HG02763 (cell line): ENCODE measurements around the gene INTS14.

Experiments used
- ATAC-seq: cut with Tn5 transposase; IDR thresholded peaks from one replicate; pipeline ENCODE4 v1.9.1; 2021; ENCODE audit warnings: mild to moderate bottlenecking, moderate library complexity; ENCODE audit not compliant: unreplicated experiment

The INTS14 gene

GRCh38 chr15:65610871-65611718 lies at the start of gene INTS14:
Gene INTS14 (minus strand): TSS chr15:65611131. CDS start chr15:65607380, 3,751 bp downstream.
- ATAC-seq, result peak; percentile 96

GRCh38 chr15:65659502-65660052 lies 48.6 kb upstream of the INTS14 start:
- ATAC-seq, result no peak

DNA sequence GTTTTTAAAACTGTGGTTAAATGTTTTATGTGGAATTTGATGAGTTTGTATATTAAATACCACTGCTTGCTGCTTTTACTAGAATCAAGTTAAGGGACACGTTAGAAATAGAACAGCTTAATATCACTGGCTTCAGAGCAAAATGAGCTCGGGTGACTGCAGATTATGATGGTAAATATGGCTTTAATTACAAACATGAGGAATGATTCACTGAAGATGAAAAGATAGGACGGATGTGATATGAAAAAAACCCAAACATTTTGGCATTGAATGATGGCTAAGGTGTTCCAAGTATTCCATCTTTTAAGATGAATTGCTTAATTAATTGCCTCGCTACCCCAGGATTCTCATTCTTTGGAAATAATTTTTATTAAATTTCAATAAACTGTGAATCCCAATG lies 44.5 kb upstream of the INTS14 start:
- no peak for ATAC-seq

GRCh38 chr15:65655026-65655425 lies 44.1 kb upstream of the INTS14 start:
- no peak for ATAC-seq

DNA sequence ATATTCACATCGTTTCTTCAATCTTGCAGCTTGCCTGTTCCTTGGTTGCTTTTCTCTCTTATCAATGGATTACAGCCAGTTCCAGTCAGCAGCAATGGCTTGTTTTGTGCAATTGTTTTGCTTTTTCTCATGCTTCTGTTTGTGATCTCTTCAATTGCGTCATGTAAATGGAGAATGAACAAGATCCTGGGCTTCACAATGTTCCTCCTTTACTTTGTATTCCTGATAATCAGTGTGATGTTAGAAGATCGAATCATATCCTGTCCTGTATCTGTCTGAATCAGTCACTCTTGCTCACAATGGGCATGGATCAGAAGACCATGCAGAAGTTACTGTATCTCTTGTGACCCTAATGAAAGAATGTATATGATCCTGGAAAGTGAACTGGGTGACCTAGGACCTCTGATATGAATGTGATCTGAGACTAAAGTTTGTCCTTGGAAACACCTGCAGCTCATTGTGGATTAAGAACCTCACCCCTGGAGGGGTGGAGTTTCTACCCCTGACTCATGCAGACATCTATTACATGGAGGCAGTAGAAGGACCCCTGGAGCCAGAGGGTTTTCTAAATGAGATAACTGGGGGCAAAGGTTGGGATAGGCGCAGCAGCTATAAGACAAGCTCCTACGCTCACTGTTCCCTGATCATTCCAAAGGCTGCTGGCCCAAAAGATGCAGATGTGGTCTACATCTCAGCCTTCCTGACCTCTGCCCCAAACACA lies 43.0 kb upstream of the INTS14 start:
- no peak for ATAC-seq

- ATAC-seq, result no peak
Measured at GRCh38 chr15:65653341-65653740, 42.4 kb upstream of the INTS14 start.

GRCh38 chr15:65651831-65652749 lies 41.2 kb upstream of the INTS14 start:
- ATAC-seq, result no peak

DNA sequence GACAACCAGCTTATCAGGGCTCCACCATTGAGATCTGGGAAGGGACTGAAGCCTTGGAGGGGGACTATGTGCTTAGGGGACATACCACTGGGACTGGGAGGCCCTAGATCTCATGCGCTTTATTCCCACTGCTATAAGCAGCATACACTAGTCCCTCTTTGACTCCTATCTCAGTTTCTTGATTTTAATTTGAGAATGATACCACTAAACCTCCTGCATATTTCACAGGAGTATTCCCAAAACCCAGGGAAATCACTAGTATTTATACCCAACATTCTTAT lies 40.1 kb upstream of the INTS14 start:
- no peak for ATAC-seq

DNA sequence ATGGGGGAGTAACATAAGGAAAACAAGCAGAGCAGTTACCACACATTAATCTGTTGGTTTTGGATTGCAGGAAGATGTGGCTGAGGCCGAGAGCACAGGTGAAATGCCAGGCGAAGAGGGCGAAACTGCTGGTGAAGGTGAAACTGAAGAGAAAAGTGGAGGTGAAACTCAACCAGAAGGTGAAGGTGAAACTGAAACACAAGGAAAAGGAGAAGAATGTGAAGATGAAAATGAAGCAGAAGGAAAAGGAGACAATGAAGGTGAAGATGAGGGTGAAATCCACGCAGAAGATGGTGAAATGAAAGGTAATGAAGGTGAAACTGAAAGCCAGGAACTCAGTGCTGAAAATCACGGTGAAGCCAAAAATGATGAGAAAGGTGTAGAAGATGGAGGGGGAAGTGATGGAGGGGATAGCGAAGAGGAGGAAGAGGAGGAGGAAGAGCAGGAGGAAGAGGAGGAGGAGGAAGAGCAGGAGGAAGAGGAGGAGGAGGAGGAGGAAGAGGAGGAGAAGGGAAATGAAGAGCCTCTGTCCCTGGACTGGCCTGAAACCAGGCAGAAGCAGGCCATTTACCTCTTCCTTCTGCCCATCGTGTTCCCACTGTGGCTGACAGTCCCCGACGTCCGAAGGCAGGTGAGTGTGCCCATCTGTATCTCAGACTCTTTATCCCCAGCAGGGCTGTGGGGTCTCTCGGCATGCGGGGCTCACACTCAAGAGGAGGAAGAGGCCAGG lies 39.5 kb upstream of the INTS14 start:
- ATAC-seq, result no peak

DNA sequence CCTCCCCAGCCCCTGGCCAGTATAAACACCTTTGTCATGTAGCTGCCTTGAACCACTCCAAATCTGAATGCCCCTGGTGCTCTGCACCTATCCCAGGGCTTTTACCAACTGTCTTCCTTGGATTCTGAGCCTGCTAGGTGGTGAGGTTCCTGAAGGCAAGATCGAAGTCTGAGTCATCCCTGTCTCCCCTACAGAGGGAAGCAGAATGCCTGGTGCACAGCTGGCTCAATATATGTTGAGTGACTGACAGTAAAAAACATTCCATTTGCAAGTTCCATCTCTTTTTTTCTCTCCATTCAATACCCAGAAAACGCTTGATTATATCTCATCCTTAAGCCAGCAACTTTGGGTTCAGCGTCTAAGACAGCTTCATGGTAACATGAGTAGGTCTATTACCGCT lies 35.6 kb upstream of the INTS14 start:
- ATAC-seq, result no peak

DNA sequence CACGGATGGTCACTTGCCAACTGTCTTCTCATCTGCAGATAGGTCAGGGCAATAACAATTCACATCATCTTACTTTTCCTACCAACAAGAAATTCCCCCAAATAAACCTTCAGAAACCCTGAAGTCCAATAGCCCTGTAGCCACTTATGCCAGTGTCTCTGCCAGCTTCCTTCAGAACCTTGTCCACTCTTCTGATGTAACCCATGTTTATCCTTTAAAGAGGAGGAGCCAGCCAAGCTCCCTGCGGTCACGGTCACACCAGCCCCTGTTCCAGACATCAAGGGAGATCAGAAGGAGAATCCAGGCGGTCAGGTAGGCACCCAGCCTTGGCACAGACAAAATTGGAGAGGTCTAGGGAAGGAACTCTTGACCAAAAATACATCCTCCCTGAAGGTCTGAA lies 34.5 kb upstream of the INTS14 start:
- ATAC-seq, result no peak

DNA sequence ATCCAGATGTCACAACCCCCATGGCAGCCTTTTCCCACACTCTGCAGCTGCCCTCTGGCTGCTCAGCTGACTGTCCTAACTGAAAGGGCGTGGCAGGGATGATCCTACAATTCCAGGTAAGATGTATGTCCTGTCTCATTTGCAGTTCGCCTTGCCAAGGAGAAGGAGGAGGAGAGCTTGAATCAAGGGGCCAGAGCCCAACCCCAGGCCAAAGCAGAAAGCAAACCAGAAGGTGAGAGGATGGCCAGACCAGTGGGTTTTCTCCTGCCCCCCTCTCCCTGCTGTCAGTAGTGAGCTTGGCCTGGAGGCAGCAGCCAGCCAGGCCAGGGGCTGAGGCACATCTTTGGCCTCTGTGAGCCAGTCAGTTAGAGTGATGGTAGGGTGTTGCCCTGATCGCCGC lies 33.4 kb upstream of the INTS14 start:
- ATAC-seq, result no peak

DNA sequence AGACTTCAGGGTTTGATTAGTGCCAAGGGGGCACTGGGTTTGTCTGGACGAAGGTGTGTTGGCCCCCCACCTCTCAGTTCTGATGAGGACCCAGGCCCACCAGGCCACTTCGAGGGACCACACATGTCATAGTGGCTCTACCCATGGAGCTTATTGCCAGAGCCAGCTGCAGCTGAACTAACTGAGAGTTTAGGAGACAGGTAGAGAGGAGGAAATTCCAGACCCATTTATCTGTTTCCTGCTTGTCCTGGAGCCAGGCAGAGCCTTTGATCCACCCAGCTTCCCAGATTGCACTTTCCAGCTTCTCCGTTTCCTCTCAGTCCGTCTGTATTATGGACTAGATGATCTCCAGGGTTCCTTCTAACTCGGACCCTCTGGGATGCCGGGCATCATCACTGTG lies 31.7 kb upstream of the INTS14 start:
- no peak for ATAC-seq

GRCh38 chr15:65641768-65642475 lies 31.0 kb upstream of the INTS14 start:
- ATAC-seq, result no peak

DNA sequence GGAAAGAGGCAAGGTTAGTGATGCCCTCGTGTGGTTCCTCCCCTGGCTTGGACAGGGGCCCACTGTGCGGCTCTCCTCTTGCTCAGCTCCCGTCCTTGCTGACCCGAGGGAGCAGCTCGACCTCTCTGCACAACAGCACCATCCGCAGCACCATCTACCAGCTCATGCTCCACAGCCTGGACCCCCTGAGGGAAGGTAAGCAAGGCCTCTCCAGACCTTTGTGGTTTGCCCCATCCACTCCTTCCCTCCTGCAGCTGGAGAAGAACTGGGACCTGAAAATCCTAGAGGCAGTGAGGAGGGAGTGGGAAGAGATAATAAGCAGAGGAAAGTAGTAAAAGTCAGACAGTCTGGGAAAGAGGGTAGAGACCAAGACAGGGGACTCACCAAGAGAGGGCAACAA lies 28.6 kb upstream of the INTS14 start:
- ATAC-seq, result no peak

GRCh38 chr15:65638681-65639089 lies 27.8 kb upstream of the INTS14 start:
- ATAC-seq, result no peak

GRCh38 chr15:65638109-65638508 lies 27.2 kb upstream of the INTS14 start:
- ATAC-seq, result no peak

DNA sequence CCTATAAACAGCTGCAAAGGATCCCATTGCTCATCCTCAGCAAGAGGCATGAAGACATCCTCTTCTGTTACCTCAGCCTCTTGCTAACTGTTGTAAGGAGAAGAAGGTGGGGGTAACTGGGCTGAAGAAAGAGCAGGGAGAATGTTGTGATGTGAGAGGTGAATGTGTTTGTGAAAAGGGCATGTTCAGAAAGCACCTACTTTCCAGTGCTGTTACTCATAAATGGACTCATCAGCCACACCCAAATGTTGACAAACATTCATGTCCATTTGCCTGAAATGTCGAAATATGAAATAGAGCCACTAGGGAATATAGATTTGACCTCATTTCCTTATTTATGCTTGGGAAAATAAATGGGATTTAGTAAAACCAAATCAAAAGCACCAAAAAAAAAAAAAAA lies 23.4 kb upstream of the INTS14 start:
- ATAC-seq, result no peak

DNA sequence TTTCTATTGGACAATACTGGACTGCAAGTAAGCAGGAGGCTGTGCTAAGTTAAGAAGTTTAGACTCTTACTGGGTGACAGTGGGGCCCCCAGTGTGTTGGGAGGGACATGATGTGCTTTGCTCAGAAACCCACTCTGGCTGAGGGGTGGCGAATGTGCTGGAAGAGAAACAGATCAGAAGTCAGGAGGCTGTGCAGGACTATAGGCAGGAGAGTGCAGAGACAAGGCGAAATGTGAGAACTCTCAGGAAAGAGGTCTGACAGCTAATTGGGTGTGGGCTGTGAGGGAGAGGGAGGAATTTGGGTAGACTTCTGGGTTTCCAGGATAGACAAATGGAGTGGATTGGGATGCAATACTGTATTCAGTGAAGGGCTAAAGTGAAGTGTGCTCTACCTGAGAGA lies 22.8 kb upstream of the INTS14 start:
- no peak for ATAC-seq
